GM19328 (cell line): ENCODE results near the gene STARD10.

Experiments used
- ATAC-seq: cut with Tn5 transposase; IDR thresholded peaks from one replicate; pipeline ENCODE4 v1.9.1; 2021; ENCODE audit warnings: mild to moderate bottlenecking, moderate library complexity; ENCODE audit not compliant: unreplicated experiment

The STARD10 gene

GRCh38 chr11:72712168-72712751, 81.6 kb downstream of the STARD10 start:
- ATAC-seq: no peak

- no peak for ATAC-seq
Observed at GRCh38 chr11:72711141-72711540, 82.7 kb downstream of the STARD10 start.

GRCh38 chr11:72710278-72710677, 83.6 kb downstream of the STARD10 start:
- no peak for ATAC-seq

- no peak for ATAC-seq
Observed at GRCh38 chr11:72709478-72710238, 84.2 kb downstream of the STARD10 start.

GRCh38 chr11:72707032-72707431, 86.8 kb downstream of the STARD10 start:
- ATAC-seq: no peak

- ATAC-seq: no peak
Observed at GRCh38 chr11:72706579-72706978, 87.3 kb downstream of the STARD10 start.

- no peak for ATAC-seq
Observed at GRCh38 chr11:72705442-72706365, 88.1 kb downstream of the STARD10 start.

GRCh38 chr11:72704783-72705265, 89.0 kb downstream of the STARD10 start:
- ATAC-seq: no peak
